Measurements from ENCODE around the gene TRIM62.

DNA sequence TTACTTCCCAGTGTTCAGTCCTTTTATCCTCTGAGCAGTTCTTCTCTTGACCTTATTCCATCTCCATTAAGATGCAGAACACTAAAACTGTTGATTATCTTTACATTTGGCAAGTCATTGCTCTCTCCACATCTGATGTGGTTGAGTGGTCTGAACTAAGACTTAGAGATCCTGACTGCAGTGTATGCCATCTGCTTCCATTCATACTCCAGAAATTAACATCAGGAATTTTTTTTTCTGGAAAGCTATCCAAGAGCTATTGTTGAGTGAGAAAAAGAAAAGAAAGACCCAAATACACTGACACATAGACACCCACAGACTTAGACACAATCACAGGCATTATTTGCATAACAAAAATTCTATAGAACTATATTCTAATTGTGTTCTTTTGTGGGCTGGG lies 3.7 kb upstream of the TRIM62 start:
- no peak for TF ChIP-seq PPARA (CRISPR knock-in tag; IDR thresholded peaks at IDR 0.05; ENCODE audit: borderline replicate concordance)
- TF ChIP-seq, protein P1, sequence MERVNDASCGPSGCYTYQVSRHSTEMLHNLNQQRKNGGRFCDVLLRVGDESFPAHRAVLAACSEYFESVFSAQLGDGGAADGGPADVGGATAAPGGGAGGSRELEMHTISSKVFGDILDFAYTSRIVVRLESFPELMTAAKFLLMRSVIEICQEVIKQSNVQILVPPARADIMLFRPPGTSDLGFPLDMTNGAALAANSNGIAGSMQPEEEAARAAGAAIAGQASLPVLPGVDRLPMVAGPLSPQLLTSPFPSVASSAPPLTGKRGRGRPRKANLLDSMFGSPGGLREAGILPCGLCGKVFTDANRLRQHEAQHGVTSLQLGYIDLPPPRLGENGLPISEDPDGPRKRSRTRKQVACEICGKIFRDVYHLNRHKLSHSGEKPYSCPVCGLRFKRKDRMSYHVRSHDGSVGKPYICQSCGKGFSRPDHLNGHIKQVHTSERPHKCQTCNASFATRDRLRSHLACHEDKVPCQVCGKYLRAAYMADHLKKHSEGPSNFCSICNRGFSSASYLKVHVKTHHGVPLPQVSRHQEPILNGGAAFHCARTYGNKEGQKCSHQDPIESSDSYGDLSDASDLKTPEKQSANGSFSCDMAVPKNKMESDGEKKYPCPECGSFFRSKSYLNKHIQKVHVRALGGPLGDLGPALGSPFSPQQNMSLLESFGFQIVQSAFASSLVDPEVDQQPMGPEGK (CRISPR knock-in tag; IDR thresholded peaks at IDR 0.05; ENCODE audit: borderline replicate concordance): no peak
- TF ChIP-seq GLIS3 (CRISPR knock-in tag; IDR thresholded peaks at IDR 0.05): no peak
